Dermis microvascular lymphatic vessel endothelial cell (primary cell): ENCODE results near the gene CPNE5. TPM values are rescaled to one million over a fixed set of nuclear protein-coding genes. Genes with fewer than 3 reads are reported as not detected.
A peak's percentile ranks its signal among the peaks of the same experiment; 100 is the strongest.

ENCODE experiments used
- DNase-seq, 2 donors: peaks; one replicate each; pipeline versions ENCODE4 v3.0.0 to v3.0.0-alpha.2; 2010; ENCODE audit warnings: low read depth in 2 of 2
- total RNA-seq: library from RNA; depleted of rRNA; stranded (reverse); fragments of >200 nt; gene quantifications from 2 replicates; pipeline ENCODE4 v1.2.1, GENCODE V29; 2014

CPNE5 gene
- total RNA-seq, 1 donor from 2014 or later: 5.0 TPM

- no peak for DNase-seq
Observed at GRCh38 chr6:36836111-36837021, 2.9 kb downstream of the CPNE5 start.

DNA sequence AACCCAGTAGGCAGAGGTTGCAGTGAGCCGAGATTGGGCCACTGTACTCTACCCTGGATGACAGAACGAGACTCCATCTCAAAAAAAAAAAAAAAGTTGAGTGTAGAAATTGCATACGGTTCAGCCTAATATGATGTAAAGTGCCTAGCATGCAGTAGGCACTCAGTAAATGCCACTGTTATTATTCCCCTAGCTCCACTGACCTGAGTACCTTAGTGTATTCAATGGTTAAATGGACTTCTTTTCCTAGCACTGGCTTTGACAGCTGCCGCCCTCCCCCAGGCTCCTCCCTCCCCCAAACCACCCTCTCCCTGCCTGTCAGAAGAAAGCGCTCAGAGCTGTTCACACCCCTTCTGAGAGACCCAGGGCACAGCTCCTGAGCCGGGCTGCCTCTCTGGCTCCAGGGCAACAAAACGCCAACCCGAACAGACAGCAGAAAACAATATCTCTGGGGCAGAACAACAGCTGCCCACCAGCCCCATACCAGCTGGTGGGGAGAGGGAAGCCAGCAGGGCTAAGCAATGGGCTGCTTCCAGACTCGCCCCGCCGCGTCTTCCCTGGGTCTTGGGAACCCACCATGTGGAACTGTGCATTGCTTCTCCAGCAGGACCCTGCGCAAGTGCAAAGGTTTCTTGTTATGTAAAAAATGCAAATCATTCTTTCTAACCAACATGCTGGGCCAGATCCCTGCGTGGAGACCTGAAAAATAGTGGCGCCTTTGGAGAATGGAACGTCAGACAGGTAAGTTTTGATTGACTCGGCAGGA is 4.5 kb downstream of the CPNE5 start:
- no peak for DNase-seq

GRCh38 chr6:36833182-36833789 is 6.0 kb downstream of the CPNE5 start:
- DNase-seq: no peak

- DNase-seq: no peak
Observed at GRCh38 chr6:36832313-36832712, 6.9 kb downstream of the CPNE5 start.

DNA sequence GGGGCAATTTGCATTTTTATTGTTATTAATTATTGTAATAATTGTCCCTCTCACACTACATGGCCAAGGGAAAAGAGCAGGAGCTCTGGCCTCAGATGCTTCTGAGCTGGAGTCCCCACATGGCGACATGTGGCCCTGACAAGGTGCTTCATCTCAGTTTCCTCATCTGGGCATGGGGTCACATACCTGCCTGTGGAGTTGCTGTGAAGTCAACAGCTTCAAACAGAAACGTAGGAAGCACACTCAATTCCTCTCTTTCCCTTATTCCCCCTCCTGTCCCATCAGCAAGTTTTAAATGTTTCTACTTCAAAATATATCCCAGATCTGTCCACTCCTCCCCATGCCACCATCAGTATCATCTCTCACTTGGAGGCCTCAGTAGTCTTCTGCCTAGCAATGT is 8.7 kb downstream of the CPNE5 start:
- DNase-seq: no peak

GRCh38 chr6:36829919-36830544 is 9.2 kb downstream of the CPNE5 start:
- peak in 1 of 2 donors; percentile 69 for DNase-seq

DNA sequence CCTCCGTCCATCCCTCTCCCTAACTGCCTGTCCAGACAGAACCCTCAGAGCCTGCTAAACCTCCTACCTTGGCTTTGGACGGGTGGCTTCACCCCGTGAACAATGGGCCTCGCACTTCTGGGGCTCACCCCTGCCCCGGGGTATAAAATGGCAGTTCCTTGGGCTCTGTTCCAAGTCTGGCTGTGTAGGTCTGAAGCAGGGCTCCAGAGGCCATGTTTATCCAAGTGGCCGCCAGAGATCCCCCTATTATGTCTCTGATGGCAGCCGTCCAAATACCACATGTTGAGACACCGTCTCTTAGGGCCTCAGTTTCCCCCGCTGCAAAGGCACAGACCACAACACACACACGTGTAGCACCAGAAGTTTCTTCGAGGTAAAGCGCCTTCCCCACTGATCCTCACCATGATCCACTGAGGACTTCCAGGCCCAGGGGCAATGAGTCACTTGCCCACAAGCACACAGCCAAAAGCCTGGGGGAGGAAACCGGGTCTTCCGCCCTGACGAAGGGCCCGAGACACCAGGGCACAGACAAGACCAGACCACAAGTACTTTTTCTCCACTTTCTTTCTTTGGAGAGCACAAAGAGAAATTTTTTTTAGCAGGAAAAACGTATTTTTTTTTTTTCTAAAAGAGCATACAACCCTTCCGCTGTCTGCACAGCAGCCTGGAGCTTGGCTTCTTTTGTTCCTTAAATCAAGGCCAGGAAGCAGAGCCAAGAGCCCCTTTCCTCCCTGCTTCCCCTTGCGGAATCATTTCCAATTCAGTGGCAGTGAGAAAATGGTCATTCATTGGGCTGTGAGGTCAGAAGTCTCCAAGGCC is 11.8 kb downstream of the CPNE5 start:
- peak; percentile 68 to 98 for DNase-seq

DNA sequence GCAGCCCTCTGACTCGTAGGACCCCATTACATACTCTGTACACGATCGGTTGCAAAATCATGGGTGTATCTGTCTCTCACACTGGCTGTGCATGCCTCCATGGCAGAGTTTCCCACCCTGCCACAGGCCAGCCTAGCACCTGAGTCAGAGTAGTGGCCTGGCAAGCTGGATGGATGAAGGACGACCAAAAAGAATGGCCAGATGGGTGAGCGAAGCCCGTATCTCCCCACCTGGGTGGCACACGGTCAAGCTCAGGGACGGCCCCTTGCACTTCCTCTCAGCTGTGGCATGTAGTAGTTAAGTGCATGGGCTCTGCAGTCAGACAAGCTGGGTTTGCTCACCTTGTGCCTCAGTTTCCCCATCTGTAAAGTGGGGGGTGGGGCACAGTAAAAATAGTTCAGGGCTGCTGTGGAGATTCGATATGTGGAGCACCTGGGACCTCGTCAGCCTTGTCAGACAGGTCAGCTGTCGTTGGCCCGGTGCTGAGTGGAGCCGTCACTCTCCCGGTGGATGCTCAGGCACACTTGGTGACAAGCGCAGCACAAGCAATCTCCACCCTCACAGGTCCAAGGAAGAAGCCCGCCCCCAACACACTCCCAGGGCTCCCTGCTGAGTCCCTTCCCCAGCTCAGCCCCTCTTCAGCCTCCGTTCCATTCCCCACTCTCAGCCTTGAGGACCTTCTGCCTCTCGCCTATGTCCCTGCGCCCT is 12.6 kb downstream of the CPNE5 start:
- DNase-seq: no peak

GRCh38 chr6:36825994-36826393 is 13.2 kb downstream of the CPNE5 start:
- peak in 1 of 2 donors; percentile 50 for DNase-seq

- DNase-seq: no peak
Observed at GRCh38 chr6:36825452-36825851, 13.8 kb downstream of the CPNE5 start.

DNA sequence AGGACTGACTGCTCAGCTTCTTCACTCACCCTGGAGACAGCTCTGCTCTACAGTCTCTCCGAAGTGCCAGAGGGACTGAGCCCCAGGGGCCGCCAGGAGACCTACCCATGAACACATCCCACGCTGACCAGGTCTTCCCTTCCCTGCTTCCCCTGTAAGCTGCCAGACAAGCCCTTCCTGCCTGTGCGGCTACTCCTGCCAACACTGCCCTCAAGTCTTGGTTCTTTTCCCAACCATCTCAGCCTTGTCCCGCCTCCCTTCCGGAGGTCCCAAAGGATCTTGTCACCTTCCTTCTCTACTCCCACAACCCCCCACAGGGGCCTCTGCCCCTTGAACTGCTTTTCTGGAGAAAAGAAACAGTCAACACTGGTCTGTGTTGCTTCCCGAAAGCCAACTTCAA is 15.0 kb downstream of the CPNE5 start:
- peak in 1 of 2 donors; percentile 84 for DNase-seq

DNA sequence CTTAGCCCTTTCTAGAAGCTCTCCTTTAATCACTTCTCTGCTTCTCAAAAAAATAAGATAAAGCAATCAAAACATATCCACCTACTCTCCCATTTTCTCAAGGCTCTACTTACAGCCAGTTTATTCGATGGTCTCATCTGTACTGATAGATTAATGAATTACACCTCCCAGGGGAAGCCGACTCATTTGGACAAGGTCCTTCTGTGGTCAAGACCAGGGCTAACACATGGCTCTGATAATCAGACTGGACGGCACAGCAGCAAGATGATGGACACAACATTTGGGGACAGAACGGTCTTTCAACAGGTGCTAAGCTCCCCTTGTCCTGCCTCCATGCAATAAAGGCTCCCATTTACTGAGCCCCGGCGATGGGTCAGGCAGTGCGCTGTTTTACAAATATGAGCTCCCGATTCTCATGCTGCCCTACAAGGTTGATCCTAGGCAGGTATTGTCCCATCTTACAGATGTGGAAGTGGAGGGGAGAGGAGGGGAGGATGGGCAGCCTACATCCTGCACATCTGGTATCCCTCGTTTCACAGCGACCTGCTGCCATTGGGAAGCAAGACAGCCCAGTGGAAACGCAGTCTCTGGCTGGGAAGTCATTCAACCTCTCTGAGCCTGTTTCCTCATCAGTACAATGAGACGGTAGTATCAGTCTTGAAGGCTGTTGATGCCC is 15.7 kb downstream of the CPNE5 start:
- DNase-seq: no peak

DNA sequence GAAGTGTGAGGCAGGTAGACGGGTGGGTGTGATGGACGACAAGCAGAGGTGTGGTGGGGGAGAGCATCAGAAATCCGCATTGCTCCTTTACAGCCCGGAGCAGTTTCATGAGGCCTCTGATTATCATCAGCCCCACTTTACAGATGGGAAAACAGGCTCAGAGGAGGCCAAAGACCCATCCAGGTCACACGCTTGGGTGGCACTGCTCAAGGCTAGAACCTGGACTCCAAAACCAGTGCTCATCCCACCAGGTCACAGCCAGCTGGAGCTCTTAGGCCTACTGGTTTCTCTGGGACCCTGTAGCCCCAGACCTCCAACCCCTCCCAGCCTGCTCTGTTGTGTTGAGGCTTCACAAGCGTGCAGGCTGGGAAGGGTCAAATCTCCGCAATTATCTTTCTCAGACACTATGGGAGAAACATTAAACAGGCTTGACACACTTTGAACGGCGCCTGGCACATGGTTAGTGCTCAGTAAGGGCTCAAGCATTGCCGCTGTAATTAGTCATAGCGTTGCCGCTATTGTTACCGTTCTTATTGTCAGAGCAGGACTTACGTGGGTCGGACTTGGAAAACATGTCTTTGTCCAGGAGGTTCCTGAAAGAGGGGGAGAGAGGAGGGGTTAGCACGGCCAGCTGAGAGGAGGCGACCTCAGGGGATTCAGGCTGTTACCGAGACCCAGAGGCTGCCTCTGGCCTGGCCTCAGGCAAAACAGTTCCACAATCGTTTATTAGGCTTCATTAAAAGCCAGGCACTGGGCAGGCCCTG is 16.6 kb downstream of the CPNE5 start:
- peak; percentile 20 to 99 for DNase-seq

- no peak for DNase-seq
Observed at GRCh38 chr6:36821581-36822335, 17.5 kb downstream of the CPNE5 start.

DNA sequence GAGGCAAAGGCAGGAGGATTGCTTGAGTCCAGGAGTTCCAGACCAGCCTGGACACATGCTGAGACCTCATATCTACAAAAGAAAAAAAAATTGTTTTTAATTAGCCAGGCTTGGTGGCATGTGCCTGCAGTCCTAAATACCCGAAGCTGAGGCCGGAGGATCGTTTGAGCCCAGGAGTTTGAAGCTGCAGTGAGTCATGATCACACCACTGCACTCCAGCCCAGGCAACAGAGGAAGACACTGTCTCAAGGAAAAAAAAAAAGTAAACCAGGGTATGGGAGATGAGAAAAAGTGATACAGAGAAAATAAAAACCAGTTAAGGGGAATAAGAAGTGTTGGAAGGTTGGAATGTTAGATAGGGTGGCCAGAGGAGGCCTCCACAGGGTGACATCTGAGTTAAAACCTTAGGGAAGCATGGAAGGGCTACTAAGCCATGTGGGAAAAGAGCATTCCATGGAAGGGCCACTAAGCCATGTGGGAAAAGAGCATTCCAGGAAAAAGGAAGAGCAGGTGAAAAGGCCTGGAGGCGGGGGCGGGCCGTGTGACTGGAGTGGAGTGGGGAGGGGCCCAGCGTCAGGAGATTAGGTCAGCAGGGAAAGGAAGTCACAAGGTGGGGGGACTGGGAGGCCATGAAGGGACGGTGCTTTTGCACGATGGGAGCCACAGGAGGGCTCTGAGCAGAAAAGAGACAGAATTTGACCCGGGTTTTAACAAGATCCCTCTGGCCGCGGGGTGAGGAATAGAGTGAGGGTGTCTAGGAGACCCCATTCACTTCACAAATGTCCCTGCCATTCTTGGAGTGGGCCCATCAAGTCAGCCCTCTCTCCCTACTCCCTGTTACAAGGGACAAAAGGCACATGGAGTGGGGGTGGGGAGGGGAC is 18.3 kb downstream of the CPNE5 start:
- DNase-seq: peak in 1 of 2 donors; percentile 48

DNA sequence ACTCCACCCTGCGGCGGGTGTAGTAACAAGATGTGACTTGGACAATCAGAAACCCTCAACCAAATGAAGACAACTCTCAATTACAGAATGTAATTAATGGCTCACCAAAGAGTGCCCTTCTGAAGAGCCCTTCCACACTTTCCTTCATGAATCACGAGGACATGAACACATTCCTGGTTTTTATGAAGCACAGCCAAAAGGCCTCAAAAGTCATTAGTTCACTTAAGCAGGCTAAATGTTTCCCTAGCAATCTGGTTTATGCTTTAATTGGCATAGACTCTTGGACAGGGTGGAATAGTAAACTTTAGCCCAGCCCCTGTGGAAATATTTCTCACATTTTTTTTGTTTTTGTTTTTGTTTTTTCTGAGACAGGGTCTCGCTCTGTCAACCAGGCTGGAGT is 20.5 kb downstream of the CPNE5 start:
- DNase-seq: no peak

GRCh38 chr6:36817847-36818246 is 21.4 kb downstream of the CPNE5 start:
- DNase-seq: no peak
